MG63 (cell line): ENCODE measurements around the gene PRKACA. TPM values are rescaled to one million over a fixed set of nuclear protein-coding genes. Genes with fewer than 3 reads are reported as not detected.
"Not testable (repeated sequence)": the region's sequence is repeated elsewhere in the genome, so short reads cannot be mapped to it uniquely, and the experiment has no call there.

ENCODE experiments used
- DNase-seq: peaks from one replicate; pipeline ENCODE4 v3.0.0-alpha.2; 2020
- H3K27me3 ChIP-seq: fragments of 250-450 bp; sonication (Bioruptor Pico); 2 replicates; pipeline ENCODE4 v1.5.1; 2020; ENCODE audit warnings: mild to moderate bottlenecking, moderate library complexity
- H3K36me3 ChIP-seq: fragments of 250-450 bp; sonication (Bioruptor Pico); 2 replicates; pipeline ENCODE4 v1.5.1; 2020; ENCODE audit warnings: mild to moderate bottlenecking, moderate library complexity
- H3K4me3 ChIP-seq: fragments of 250-450 bp; sonication (Bioruptor Pico); 2 replicates; pipeline ENCODE4 v1.5.1; 2020; ENCODE audit warnings: mild to moderate bottlenecking, moderate library complexity
- H3K9me3 ChIP-seq: fragments of 250-450 bp; sonication (Bioruptor Pico); 2 replicates; pipeline ENCODE4 v1.5.1; 2020; ENCODE audit warnings: mild to moderate bottlenecking, moderate library complexity
- total RNA-seq: library from RNA; depleted of rRNA; stranded (reverse); fragments of >200 nt; shearing (Covaris generic); gene quantifications from 2 replicates; pipeline ENCODE4 v1.2.3, GENCODE V29; 2014; ENCODE audit warnings: low replicate concordance; rRNA removed

PRKACA gene
- total RNA-seq, 1 experiment from 2014 or later = 48.4 TPM

- H3K27me3 ChIP-seq = peaks cover 4% of the 10 kb centered on the region; the same call in 1 of the 2 replicates
- H3K9me3 ChIP-seq = peaks cover 4% of the 10 kb centered on the region
- peaks cover 2% of the 10 kb centered on the region for H3K36me3 ChIP-seq
- DNase-seq = no peak
- H3K4me3 ChIP-seq = no peak overlapping the region
Measured at GRCh38 chr19:14053500-14053899, 64.1 kb downstream of the PRKACA start.

- DNase-seq = no peak
- peaks cover 7% of the 10 kb centered on the region for H3K9me3 ChIP-seq
- no peaks in the 10 kb centered on the region; the same call in 1 of the 2 replicates for H3K27me3 ChIP-seq
- H3K36me3 ChIP-seq = peaks cover 4% of the 10 kb centered on the region
- no peak overlapping the region for H3K4me3 ChIP-seq
Measured at GRCh38 chr19:14053032-14053431, 64.5 kb downstream of the PRKACA start.

GRCh38 chr19:14052470-14052869 lies 65.1 kb downstream of the PRKACA start:
- Histone ChIP-seq H3K9me3 (peaks cover 7% of the 10 kb centered on the region), H3K27me3 (no peaks in the 10 kb centered on the region), H3K4me3 (no peak overlapping the region), H3K36me3 (peaks cover 4% of the 10 kb centered on the region)
- DNase-seq = no peak

GRCh38 chr19:14051980-14052379 lies 65.6 kb downstream of the PRKACA start:
- Histone ChIP-seq H3K36me3 (peaks cover 4% of the 10 kb centered on the region), H3K4me3 (no peak overlapping the region), H3K27me3 (no peaks in the 10 kb centered on the region), H3K9me3 (peaks cover 7% of the 10 kb centered on the region)
- no peak for DNase-seq

- H3K27me3 ChIP-seq, H3K36me3 ChIP-seq: not testable (repeated sequence)
Measured at GRCh38 chr19:14050961-14051360, 66.6 kb downstream of the PRKACA start.

GRCh38 chr19:14050512-14050911 lies 67.0 kb downstream of the PRKACA start:
- no peaks in the 10 kb centered on the region for H3K27me3 ChIP-seq

More at GRCh38 chr19:14050961-14051360, 66.6 kb downstream of the PRKACA start:
- DNase-seq, H3K4me3 ChIP-seq, H3K9me3 ChIP-seq: not testable (repeated sequence)

GRCh38 chr19:14048443-14049153 lies 69.0 kb downstream of the PRKACA start:
- no peak for DNase-seq
- Histone ChIP-seq H3K36me3 (peaks cover 4% of the 10 kb centered on the region), H3K27me3 (no peaks in the 10 kb centered on the region), H3K4me3 (no peak overlapping the region), H3K9me3 (peaks cover 7% of the 10 kb centered on the region)

More at GRCh38 chr19:14050512-14050911, 67.0 kb downstream of the PRKACA start:
- Histone ChIP-seq H3K9me3 (peaks cover 7% of the 10 kb centered on the region), H3K36me3 (peaks cover 4% of the 10 kb centered on the region), H3K4me3 (no peak overlapping the region)
- DNase-seq = no peak

- H3K4me3 ChIP-seq, H3K9me3 ChIP-seq, H3K36me3 ChIP-seq, DNase-seq, H3K27me3 ChIP-seq: not testable (repeated sequence)
Measured at GRCh38 chr19:14047866-14048265, 69.7 kb downstream of the PRKACA start.

GRCh38 chr19:14042659-14043608 lies 74.6 kb downstream of the PRKACA start:
- H3K4me3 ChIP-seq, H3K36me3 ChIP-seq, H3K9me3 ChIP-seq, H3K27me3 ChIP-seq: not testable (repeated sequence)
- peak; percentile 78 for DNase-seq

Other genes starting within 250 kb of the PRKACA start
- not detected in 2 replicates for gene NANOS3, start 240.6 kb downstream of the PRKACA start, total RNA-seq
- 5.1 and 8.4 TPM in 2 replicates for gene BRME1, start 211.6 kb downstream of the PRKACA start, total RNA-seq
- 26.2 and 27.3 TPM in 2 replicates for gene CC2D1A, start 211.6 kb downstream of the PRKACA start, total RNA-seq
- gene PODNL1, start 179.3 kb downstream of the PRKACA start, total RNA-seq = not detected in 2 replicates
- gene DCAF15, start 165.3 kb downstream of the PRKACA start, total RNA-seq = 13.8 and 22.9 TPM in 2 replicates
- gene RFX1, start 111.4 kb downstream of the PRKACA start, total RNA-seq = 0.86 and 3.3 TPM in 2 replicates
- gene RLN3, start 89.6 kb downstream of the PRKACA start, total RNA-seq = not detected in 2 replicates
- 3.3 and 8.4 TPM in 2 replicates for gene IL27RA, start 86.0 kb downstream of the PRKACA start, total RNA-seq
- gene PALM3, start 55.7 kb downstream of the PRKACA start, total RNA-seq = not detected in 2 replicates
- gene MISP3, start 45.0 kb downstream of the PRKACA start, total RNA-seq = 1.6 and 2.3 TPM in 2 replicates
- not detected in 2 replicates for gene C19orf67, start 32.0 kb downstream of the PRKACA start, total RNA-seq
- 41.9 and 99.7 TPM in 2 replicates for gene SAMD1, start 27.0 kb downstream of the PRKACA start, total RNA-seq
- 49.2 and 63.3 TPM in 2 replicates for gene ASF1B, start 18.8 kb upstream of the PRKACA start, total RNA-seq
- gene ADGRL1, start 88.4 kb upstream of the PRKACA start, total RNA-seq = 2.8 and 9.7 TPM in 2 replicates